GM12878 (cell line): ENCODE measurements around the gene ANKRD55. TPM values are rescaled to one million over a fixed set of nuclear protein-coding genes. Genes with fewer than 3 reads are reported as not detected.

ENCODE experiments used
- BACH1 ChIP-seq: fragments of 450-650 bp; IDR thresholded peaks from 2 replicates; pipeline ENCODE4 v1.6.1; 2017; ENCODE audit warnings: mild to moderate bottlenecking, borderline replicate concordance
- GATAD2B ChIP-seq: fragments of 450-650 bp; conservative IDR thresholded peaks from 2 replicates; pipeline ENCODE4 v1.6.1; 2017; ENCODE audit warnings: low read depth, mild to moderate bottlenecking, moderate library complexity
- HDGF ChIP-seq: fragments of 450-650 bp; IDR thresholded peaks from 2 replicates; pipeline ENCODE4 v1.6.1; 2016; ENCODE audit warnings: antibody characterized with exemption
- IKZF1 ChIP-seq: fragments of 450-650 bp; conservative IDR thresholded peaks from 2 replicates; pipeline ENCODE4 v1.6.1; 2017; ENCODE audit warnings: antibody characterized with exemption, mild to moderate bottlenecking
- IRF4 ChIP-seq: IDR thresholded peaks from 2 replicates; pipeline ENCODE4 v1.6.1; 2011; ENCODE audit warnings: low read depth, low read length
- KAT2A ChIP-seq: conservative IDR thresholded peaks from 2 replicates; pipeline ENCODE4 v1.6.1; 2011; ENCODE audit warnings: low read depth, low read length; ENCODE audit not compliant: control insufficient read depth
- MYB ChIP-seq: fragments of 150-350 bp; IDR thresholded peaks from 2 replicates; pipeline ENCODE4 v1.6.1; 2014; ENCODE audit warnings: mild to moderate bottlenecking, low read depth, low read length, borderline replicate concordance
- SMAD5 ChIP-seq: IDR thresholded peaks from 2 replicates; pipeline ENCODE4 v1.6.1; 2016; ENCODE audit warnings: antibody characterized with exemption, low read depth
- TCF3 ChIP-seq: IDR thresholded peaks from 2 replicates; pipeline ENCODE4 v1.6.1; 2012; ENCODE audit warnings: low read depth, mild to moderate bottlenecking, low read length, borderline replicate concordance; ENCODE audit not compliant: insufficient read depth
- polyA plus RNA-seq, 11 experiments: library from polyadenylated mRNA; depleted of rRNA in 4 of 11; unstranded in 6 of 11; stranded (reverse) in 5 of 11; fragments of >200 nt; fragmentation: Nextera tagmentation in 4 of 11; fragmentation: Illumina TruSeq in 1 of 11; extraction: Ambion mirVana in 4 of 11; extraction: Trizol in 1 of 11; gene quantifications; 1 replicate in 1 of 11; 2 replicates in 10 of 11; pipeline versions ENCODE4 v1.2.1 to v1.2.3, GENCODE V29; 2011 to 2016; ENCODE audit warnings: inconsistent platforms in 2 of 11, missing spikeins in 2 of 11, low read depth in 1 of 11
- total RNA-seq, 4 experiments: library from RNA; depleted of rRNA in 3 of 4; stranded (reverse); fragments of >200 nt in 3 of 4; fragmentation: Illumina TruSeq in 1 of 4; extraction: Trizol in 1 of 4; gene quantifications; 2 replicates each; pipeline versions ENCODE4 v1.2.1 to v1.2.3, GENCODE V29; 2013 to 2021
- TF ChIP-seq, protein P1 (sequence below): fragments of 450-650 bp; IDR thresholded peaks from 2 replicates; pipeline ENCODE4 v1.6.1; 2017; ENCODE audit warnings: mild to moderate bottlenecking, moderate library complexity

The ANKRD55 gene
- total and polyA plus RNA-seq, 10 of the 15 experiments (the other 5 are each of a cell fraction or from before 2014, with no cell fraction given): 0.04 TPM; not detected in 9

DNA sequence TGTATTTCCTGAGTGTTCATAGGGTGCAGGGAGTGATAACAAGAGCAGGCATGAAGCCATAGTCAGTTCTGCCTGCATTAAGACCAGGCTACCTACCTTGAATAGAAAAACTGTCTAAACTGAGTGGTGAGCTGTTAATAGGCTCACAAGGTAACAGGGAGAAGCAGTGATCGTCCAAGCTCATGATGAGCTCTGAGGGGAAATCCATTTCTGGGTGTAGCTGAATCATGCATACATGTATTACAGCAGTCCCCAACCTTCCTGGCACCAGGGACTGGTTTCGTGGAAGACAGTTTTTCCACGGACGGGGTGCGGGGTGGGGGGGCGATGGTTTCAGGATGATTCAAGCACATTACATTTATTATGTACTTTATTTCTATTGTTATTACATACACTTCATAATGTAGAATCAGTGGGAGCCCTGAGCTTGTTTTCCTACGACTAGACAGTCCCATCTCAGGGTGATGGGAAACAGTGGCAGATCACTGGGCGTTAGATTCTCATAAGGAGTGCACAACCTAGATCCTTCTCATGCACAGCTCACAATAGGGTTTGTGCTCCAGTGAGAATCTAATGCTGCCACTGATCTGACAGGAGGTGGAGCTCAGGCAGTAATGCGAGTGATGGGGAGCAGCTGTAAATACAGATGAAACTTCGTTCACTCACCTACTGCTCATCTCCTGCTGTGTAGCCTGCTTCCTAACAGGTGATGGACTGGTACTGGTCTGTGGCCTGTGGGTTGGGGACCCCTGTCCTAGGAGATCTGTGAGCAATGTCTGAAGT, 138.4 kb downstream of the ANKRD55 start (continued):
- no peak for TF ChIP-seq TCF3
- TF ChIP-seq IKZF1: peak; percentile 44; the same call in 1 of the 2 replicates
- TF ChIP-seq MYB: no peak
- 0 out of 2 replicates have a peak, but pooled peaks have one; percentile 8 for TF ChIP-seq HDGF
- TF ChIP-seq GATAD2B: 0 out of 2 replicates have a peak, but pooled peaks have one; percentile 32
- no peak for TF ChIP-seq IRF4
- TF ChIP-seq, protein P1, sequence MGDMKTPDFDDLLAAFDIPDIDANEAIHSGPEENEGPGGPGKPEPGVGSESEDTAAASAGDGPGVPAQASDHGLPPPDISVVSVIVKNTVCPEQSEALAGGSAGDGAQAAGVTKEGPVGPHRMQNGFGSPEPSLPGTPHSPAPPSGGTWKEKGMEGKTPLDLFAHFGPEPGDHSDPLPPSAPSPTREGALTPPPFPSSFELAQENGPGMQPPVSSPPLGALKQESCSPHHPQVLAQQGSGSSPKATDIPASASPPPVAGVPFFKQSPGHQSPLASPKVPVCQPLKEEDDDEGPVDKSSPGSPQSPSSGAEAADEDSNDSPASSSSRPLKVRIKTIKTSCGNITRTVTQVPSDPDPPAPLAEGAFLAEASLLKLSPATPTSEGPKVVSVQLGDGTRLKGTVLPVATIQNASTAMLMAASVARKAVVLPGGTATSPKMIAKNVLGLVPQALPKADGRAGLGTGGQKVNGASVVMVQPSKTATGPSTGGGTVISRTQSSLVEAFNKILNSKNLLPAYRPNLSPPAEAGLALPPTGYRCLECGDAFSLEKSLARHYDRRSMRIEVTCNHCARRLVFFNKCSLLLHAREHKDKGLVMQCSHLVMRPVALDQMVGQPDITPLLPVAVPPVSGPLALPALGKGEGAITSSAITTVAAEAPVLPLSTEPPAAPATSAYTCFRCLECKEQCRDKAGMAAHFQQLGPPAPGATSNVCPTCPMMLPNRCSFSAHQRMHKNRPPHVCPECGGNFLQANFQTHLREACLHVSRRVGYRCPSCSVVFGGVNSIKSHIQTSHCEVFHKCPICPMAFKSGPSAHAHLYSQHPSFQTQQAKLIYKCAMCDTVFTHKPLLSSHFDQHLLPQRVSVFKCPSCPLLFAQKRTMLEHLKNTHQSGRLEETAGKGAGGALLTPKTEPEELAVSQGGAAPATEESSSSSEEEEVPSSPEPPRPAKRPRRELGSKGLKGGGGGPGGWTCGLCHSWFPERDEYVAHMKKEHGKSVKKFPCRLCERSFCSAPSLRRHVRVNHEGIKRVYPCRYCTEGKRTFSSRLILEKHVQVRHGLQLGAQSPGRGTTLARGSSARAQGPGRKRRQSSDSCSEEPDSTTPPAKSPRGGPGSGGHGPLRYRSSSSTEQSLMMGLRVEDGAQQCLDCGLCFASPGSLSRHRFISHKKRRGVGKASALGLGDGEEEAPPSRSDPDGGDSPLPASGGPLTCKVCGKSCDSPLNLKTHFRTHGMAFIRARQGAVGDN: peak; percentile 65
- TF ChIP-seq BACH1: peak; percentile 30; the same call in 1 of the 2 replicates
- no peak for TF ChIP-seq SMAD5
- no peak for TF ChIP-seq KAT2A
